HG02852 (cell line): Measurements from ENCODE around the gene CAMK1.
A peak's percentile ranks its signal among the peaks of the same experiment; 100 is the strongest.
"Not testable (repeated sequence)": the region's sequence is repeated elsewhere in the genome, so short reads cannot be mapped to it uniquely, and the experiment has no call there.

Experiments used
- ATAC-seq: cut with Tn5 transposase; IDR thresholded peaks from one replicate; pipeline ENCODE4 v1.9.1; 2021; ENCODE audit warnings: mild to moderate bottlenecking, moderate library complexity; ENCODE audit not compliant: unreplicated experiment

The CAMK1 gene

DNA sequence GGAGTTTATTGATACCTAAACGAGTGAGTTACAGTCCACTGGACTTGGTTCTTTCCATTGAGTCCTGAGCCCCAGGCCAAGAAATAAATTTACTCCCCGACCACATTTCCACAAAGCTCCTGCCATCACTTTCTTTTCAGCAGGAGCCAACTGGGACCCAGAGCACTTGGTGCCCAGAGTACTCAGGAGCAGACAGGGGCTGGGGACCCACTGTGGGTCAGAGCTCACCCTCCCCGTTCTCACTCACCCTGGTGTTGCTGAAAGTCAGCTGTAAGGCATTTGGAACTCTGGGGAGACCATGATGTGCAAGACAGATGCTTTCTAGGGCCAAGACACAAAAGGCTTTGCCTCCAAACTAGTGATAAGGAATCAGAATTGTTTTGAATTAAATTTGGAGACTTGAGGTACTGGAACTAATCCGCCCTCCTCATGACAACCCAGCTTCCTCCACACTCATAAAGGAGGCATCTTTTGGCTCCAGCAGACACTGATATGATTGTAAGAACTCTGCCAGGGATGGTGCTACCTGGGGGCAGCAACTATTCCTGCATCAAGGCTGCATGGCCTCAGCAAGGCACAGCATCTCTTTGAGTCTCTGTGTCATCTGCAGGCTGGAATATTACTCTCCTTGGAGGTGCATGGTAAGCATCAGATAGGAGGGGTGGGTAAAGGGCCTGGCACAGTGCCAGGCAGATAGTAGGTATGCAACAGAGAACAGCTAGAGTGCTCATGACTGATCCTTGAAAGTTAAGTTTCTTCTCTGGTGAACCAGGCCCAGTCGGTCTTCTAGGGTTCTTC is 7.3 kb upstream of the CAMK1 start:
- ATAC-seq = no peak

DNA sequence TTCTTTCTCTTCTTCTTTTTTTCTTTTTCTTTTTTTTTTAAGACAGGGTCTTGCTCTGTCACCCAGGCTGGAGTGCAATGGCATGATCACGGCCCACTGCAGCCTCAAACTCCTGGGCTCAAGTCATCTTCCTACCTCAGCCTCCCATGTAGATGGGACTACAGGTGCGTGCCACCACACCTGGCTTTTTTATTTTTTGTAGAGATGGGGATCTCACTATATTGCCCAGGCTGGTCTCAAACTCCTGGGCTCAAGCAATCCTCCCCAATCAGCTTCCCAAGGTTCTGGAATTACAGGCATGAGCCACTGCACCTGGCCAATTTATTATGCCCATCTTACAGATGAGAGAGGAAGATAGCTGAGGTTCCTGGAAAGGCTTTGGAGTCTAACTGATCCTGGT is 1.3 kb upstream of the CAMK1 start:
- not testable (repeated sequence) for ATAC-seq

- no peak for ATAC-seq
Measured at GRCh38 chr3:9770276-9770812, 597 bp upstream of the CAMK1 start.

GRCh38 chr3:9769012-9769411 is 735 bp downstream of the CAMK1 start:
- ATAC-seq = no peak

GRCh38 chr3:9768141-9768775 is 1.5 kb downstream of the CAMK1 start:
- ATAC-seq = no peak

DNA sequence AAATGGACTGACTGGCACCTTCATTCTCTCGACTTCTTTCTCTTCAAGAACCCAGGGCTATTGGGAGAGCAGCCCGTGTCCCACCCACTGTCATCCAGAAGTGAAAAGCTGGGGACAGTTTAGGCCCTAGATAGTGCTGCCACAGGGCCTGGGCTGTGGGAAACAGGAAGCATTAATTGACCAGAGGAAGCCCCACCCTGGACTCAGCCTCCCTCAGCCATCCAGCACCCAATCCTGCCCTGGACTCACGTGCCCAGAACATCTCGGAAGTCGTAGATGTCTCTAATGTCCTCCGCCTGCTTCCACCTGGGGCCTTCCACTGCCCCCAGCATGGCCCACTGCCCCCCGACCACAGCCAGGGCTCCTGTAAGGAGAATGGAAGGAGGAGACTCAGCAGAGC is 2.3 kb downstream of the CAMK1 start:
- ATAC-seq = no peak

GRCh38 chr3:9765865-9766264 is 3.9 kb downstream of the CAMK1 start:
- no peak for ATAC-seq

DNA sequence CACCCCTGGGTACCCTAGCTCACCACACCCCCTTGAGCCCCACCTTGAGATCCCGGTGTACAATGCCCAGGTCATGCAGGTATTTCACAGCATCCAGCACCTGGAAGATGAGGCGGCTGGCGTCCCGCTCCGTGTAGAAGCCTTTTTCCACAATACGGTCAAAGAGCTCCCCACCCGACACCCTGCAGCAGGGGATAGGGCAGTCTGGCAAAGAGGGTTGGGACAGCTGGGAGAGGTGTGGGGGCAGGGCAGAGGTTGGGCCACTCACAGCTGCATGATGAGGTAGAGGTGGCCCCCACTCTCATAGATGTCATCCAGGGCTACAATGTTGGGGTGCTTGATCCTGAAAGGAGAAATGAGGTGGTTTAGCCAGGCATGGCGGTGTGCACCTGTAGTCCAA is 6.9 kb downstream of the CAMK1 start:
- ATAC-seq = no peak

DNA sequence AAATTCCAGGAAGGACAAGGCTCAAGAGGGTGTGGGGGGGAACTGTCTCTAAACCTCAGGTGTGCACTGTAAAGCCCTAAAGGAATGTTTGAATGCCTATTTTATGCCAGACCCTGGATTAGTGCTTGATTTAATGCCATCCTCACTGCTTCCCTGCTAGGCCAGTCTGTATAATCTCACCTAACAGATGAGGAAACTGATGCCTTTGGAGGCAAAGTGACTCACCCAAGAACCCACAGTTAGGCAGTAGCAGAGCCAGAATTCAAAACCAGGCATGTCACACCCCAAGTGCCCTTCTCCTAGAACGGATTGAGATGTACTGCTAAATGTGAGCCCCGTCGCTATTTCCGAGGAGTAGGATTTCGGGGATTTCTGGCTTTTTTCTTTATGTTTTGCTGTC is 7.8 kb downstream of the CAMK1 start:
- no peak for ATAC-seq

DNA sequence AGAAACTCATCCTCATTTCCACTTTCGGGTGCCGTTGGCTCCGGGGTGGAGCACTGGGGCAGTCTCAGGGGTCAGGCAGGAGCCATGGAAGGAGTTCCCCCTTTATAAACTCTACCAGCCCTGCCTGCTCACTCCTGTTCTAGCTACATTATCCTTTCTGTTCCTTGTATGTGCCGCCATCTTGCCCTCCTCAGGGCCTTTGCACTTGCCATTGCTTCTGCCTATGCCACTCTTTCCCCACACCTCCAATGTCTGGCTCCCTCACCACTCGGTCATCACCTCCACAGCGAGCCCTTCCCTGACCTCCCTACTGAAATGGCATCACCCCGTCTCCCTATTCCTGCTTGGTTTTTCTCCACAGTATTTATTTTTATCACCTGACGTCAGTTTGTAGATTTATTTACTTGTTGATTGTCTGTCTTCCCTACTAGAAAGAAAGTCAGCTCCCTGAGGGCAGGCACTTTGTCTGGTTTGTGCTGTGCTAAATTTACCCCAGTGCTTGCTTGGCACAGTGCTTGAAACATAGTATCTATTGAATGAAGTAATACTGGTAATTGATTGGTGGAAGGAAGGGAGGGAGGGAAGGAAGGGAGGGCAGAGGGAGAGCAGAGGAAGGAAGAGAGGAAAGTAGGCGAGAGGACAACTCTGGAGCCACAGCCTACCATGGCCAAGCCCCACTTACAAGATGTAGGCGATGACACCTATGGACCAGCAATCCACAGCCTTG is 8.8 kb downstream of the CAMK1 start:
- ATAC-seq = no peak

- no peak for ATAC-seq
Measured at GRCh38 chr3:9757427-9757826, 12.3 kb downstream of the CAMK1 start.

DNA sequence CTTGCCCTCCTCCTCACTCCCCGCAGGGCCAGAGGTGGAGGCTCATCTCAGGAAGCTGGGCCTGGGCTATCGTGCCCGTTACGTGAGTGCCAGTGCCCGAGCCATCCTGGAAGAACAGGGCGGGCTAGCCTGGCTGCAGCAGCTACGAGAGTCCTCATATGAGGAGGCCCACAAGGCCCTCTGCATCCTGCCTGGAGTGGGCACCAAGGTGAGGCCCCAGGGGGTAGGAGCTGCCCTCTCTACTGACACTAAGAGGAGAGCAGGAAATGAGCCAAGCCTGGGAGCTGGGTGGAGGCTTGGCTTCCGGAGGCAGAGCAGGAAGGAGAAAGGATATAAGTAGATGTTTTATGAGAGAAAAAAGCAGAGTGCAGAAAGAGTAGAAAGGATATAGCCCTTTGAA is 15.1 kb downstream of the CAMK1 start:
- no peak for ATAC-seq

DNA sequence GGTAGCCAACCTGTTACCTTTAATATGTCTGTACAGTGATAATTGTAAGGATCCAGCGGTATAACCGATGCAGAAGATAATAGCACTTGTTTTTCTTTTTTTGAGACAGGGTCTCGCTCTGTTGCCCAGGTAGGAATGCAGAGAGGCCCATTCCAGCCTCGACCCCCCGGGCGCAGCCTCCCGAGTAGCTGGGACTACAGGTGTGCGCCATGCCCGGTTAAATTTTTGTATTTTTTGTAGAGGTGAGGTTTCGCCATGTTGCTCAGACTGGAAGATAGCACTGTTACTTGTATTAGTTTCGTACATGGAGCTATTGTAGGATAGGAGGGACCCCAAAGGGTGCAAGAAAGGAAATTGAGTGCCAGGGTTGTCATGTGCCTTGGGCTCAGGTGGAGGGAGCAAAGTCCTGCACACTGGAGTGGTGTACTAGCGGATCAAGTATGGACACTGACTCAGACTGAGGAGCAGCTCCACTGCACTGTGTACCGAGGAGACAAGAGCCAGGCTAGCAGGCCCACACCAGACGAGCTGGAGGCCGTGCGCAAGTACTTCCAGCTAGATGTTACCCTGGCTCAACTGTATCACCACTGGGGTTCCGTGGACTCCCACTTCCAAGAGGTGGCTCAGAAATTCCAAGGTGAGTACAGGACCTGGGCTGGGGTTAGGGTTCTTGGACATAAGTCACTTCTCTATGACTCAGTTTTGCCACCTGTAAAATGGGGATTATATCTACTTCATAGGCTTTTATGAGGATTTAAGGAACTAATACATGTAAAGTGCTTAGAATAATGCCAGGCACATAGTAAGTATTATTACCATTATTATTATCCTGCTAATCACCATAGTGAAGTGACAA is 19.0 kb downstream of the CAMK1 start:
- ATAC-seq = no peak

DNA sequence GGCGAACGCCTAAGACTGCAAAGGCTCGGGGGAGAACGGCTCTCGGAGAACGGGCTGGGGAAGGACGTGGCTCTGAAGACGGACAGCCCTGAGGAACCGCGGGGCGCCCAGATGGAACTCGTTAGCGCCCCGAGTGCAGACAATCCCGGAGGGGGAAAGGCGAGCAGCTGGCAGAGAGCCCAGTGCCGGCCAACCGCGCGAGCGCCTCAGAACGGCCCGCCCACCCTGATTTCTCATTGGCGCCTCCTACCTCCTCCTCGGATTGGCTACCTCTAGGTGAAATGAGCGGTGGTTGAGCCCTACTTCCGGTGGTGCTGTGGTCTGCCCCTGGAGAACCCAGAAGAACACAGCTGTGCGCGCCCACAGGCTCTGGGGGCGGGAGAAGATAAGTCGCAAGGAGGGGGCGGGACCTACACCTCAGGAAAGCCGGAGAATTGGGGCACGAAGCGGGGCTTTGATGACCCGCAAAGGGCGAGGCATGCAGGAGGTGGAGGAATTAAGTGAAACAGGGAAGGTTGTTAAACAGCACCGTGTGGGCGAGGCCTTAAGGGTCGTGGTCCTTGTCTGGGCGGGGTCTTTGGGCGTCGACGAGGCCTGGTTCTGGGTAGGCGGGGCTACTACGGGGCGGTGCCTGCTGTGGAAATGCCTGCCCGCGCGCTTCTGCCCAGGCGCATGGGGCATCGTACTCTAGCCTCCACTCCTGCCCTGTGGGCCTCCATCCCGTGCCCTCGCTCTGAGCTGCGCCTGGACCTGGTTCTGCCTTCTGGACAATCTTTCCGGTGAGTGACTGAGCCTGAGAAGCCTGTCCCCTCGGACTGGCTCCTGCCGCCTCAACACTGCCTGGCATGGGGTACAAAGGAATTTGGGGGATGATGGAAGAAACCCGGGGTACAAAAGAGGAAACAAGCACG is 19.8 kb downstream of the CAMK1 start, which contains the start of gene OGG1:
Gene OGG1, plus strand, starts transcription at position 308 of the 911 bp plus-strand sequence. Its CDS starts 335 bp downstream, at position 643.
- ATAC-seq = peak; percentile 94

DNA sequence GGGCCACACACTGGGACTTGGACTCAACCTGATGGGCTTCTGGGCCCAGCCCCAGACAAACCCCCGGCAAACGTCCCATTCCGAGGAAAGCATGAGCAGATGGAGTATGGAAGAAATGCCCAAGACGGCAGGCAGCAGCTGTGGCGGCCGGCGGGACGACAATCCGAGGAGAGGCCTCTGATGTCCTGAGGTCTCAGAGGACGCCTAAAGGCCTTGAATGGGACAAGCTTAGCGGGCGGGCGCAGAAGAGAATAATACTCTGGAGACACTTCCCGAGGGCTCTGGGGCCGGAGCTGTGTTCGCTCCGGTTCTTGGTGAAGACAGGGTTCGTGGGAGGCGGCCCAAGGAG is 20.5 kb downstream of the CAMK1 start:
- ATAC-seq = no peak

DNA sequence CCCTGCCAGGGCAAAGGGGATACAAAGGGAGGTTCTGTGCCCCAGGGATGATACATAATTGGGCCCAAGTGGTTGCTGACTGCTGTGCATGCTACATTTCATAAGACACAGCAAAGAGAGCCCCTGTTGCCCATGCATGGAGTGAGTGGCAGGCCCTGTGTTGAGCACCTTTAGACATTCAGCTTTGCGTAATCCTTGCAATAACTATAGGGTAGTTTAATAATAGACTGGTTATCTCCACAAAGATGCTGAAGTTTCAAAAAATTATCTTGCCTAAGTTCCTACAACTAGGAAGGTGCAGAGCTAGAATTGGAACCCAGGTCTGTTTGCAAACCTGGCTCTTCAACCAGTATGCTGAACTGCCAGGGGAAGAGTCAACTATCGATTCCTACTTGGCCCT is 21.7 kb downstream of the CAMK1 start:
- no peak for ATAC-seq

DNA sequence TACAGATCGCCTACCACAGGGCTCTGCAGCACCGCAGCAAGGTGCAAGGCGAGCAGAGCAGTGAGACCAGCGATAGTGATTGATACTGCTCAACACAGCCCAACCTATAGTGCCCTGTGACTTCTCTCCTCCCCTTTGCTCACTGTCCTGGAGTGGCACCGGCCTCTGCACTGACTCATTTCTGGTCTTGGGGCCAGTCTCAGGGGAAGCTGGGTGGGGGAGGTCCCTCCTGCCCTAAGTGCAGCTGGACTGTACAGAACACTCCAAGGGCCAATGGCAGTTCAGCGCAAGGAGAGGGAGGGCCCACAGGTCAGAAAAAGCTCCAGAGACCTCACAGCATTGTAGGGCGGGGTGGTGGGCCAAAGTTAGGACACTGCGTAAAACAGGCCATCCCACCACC is 22.5 kb downstream of the CAMK1 start:
- no peak for ATAC-seq

DNA sequence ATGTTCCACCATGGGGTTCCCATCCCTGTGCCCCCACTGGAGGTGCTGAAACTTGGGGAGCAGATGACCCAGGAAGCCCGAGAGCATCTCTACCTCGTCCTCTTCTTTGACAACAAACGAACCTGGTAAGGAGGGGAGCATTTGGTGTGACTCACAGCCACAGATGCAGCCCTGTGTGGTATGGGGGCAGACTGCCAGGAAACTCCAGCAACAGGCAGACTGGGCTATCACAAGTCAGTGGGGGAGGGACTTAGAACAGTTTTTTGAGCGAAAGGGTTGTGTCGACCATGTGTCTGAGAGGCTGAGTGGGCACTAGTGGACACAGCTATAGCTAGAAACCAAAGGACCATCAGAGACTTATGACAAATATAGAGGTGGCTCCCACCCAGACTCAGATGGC is 23.4 kb downstream of the CAMK1 start:
- no peak for ATAC-seq

DNA sequence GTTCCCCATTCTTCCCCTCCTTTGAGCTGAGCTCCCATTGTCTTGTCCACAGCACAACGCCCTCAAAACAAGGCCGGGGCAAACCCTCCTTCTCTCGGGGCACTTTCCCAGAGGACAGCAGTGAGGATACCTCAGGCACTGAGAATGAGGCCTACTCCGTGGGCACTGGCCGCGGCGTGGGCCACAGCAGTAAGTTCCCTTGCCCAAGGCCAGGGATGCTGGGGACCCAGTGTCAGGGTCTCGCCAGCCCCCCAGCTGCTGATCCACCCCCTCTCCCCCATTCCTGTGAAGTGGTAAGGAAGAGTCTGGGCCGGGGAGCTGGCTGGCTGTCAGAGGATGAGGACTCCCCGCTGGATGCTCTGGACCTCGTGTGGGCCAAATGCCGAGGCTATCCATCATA is 24.2 kb downstream of the CAMK1 start:
- ATAC-seq = no peak

DNA sequence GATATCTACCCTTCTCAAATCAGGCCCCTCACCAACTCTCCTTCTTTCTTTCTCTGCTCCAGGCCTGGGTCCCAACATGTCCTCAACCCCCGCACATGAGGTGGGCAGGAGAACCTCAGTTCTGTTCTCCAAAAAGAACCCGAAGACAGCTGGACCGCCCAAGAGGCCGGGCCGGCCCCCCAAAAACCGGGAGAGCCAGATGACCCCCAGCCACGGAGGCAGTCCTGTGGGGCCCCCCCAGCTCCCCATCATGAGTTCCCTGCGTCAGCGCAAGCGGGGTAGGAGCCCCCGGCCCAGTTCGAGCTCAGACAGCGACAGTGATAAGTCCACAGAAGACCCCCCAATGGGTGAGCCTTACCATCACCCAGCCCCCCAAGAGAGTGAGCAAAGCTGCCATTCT is 25.6 kb downstream of the CAMK1 start:
- ATAC-seq = no peak
